DMS79 (cell line): ENCODE data around the gene PTS.

ENCODE experiments used
- DNase-seq: peaks from one replicate; lab custom pipeline; 2025; lab: John Stamatoyannopoulos, UW

The PTS gene

GRCh38 chr11:112222303-112222702 lies 3.9 kb upstream of the PTS start:
- no peak for DNase-seq

- DNase-seq, result no peak
Measured at GRCh38 chr11:112223121-112223520, 3.1 kb upstream of the PTS start.

GRCh38 chr11:112223754-112224532 lies 2.3 kb upstream of the PTS start:
- no peak for DNase-seq

GRCh38 chr11:112225753-112226061 lies 521 bp upstream of the PTS start:
- no peak for DNase-seq

GRCh38 chr11:112226831-112227401 lies 688 bp downstream of the PTS start:
- DNase-seq, result no peak

GRCh38 chr11:112227471-112227870 lies 1.2 kb downstream of the PTS start:
- DNase-seq, result no peak

GRCh38 chr11:112228706-112229105 lies 2.5 kb downstream of the PTS start:
- no peak for DNase-seq

GRCh38 chr11:112229159-112229558 lies 2.9 kb downstream of the PTS start:
- DNase-seq, result no peak

- DNase-seq, result no peak
Measured at GRCh38 chr11:112229746-112230433, 3.7 kb downstream of the PTS start.

- no peak for DNase-seq
Measured at GRCh38 chr11:112231952-112232351, 5.7 kb downstream of the PTS start.

GRCh38 chr11:112235750-112236390 lies 9.6 kb downstream of the PTS start:
- no peak for DNase-seq

GRCh38 chr11:112237451-112237850 lies 11.2 kb downstream of the PTS start:
- no peak for DNase-seq

- no peak for DNase-seq
Measured at GRCh38 chr11:112238041-112238440, 11.8 kb downstream of the PTS start.

GRCh38 chr11:112241486-112241885 lies 15.3 kb downstream of the PTS start:
- no peak for DNase-seq

- no peak for DNase-seq
Measured at GRCh38 chr11:112247201-112247600, 21.0 kb downstream of the PTS start.

GRCh38 chr11:112248201-112248600 lies 22.0 kb downstream of the PTS start:
- DNase-seq, result no peak

GRCh38 chr11:112249871-112250610 lies 23.8 kb downstream of the PTS start:
- no peak for DNase-seq

GRCh38 chr11:112253605-112254242 lies 27.5 kb downstream of the PTS start:
- DNase-seq, result no peak

GRCh38 chr11:112255067-112255720 lies 29.0 kb downstream of the PTS start:
- DNase-seq, result no peak

- DNase-seq, result no peak
Measured at GRCh38 chr11:112260490-112260889, 34.3 kb downstream of the PTS start, which contains the start of gene PLET1. PLET1 (minus strand) TSS chr11:112260860; CDS start chr11:112260589, 271 bp downstream.
